Measurements from ENCODE around the gene SPOPL. TPM values are rescaled to one million over a fixed set of nuclear protein-coding genes. Genes with fewer than 3 reads are reported as not detected.

SPOPL gene
- polyA plus RNA-seq, 1 donor from 2014 or later, result 16.4 TPM

- no peak overlapping the region for H3K4me3 ChIP-seq (ENCODE audit: low read length)
- no peak overlapping the region for H2AFZ ChIP-seq (ENCODE audit: low read depth, low read length)
- H3K27me3 ChIP-seq (ENCODE audit: insufficient read depth, low read depth, low read length), result no peaks in the 10 kb centered on the region
- no peaks in the 10 kb centered on the region for H3K9me2 ChIP-seq (ENCODE audit: insufficient read depth, low read length)
- H3K4me2 ChIP-seq (ENCODE audit: low read length), result no peak overlapping the region
- H3K36me3 ChIP-seq (ENCODE audit: insufficient read depth, low read length), result no peaks in the 10 kb centered on the region
- H3K27ac ChIP-seq (ENCODE audit: low read length), result no peak overlapping the region
- H3K9me3 ChIP-seq (ENCODE audit: low read length), result no peaks in the 10 kb centered on the region
- no peak overlapping the region for H3K9ac ChIP-seq (ENCODE audit: low read length)
- H3F3A ChIP-seq (ENCODE audit: insufficient read depth, low read length, poor library complexity, severe bottlenecking), result no peaks in the 10 kb centered on the region
- no peaks in the 10 kb centered on the region for H3K79me2 ChIP-seq (replicated peaks; ENCODE audit: insufficient read depth, low read length)
- H4K20me1 ChIP-seq (ENCODE audit: insufficient read depth), result no peaks in the 10 kb centered on the region
- TF ChIP-seq REST (IDR thresholded peaks at IDR 0.05; ENCODE audit: borderline replicate concordance) (no peak), TAF1 (IDR thresholded peaks at IDR 0.05; ENCODE audit: low read depth) (no peak), EP300 (conservative IDR thresholded peaks at IDR 0.05; ENCODE audit: poor library complexity, severe bottlenecking) (no peak), MXI1 (conservative IDR thresholded peaks at IDR 0.05; ENCODE audit: poor library complexity, severe bottlenecking) (no peak)
These were observed 94.8 kb downstream of the SPOPL start for GRCh38 chr2:138596403-138596802.

GRCh38 chr2:138600732-138601457 is 99.3 kb downstream of the SPOPL start:
- no peaks in the 10 kb centered on the region for H3K9me3 ChIP-seq (ENCODE audit: low read length)
- TF ChIP-seq POLR2AphosphoS5 (IDR thresholded peaks at IDR 0.05), result no peak
- TF ChIP-seq TAF1 (IDR thresholded peaks at IDR 0.05; ENCODE audit: low read depth), result no peak
- TF ChIP-seq EZH2 (IDR thresholded peaks at IDR 0.05; ENCODE audit: borderline replicate concordance, insufficient read depth, low read length, poor library complexity, severe bottlenecking), result no peak
- TF ChIP-seq RAD21 (conservative IDR thresholded peaks at IDR 0.05), result no peak
- TF ChIP-seq EP300 (conservative IDR thresholded peaks at IDR 0.05; ENCODE audit: poor library complexity, severe bottlenecking), result no peak
- no peak for TF ChIP-seq REST (IDR thresholded peaks at IDR 0.05; ENCODE audit: borderline replicate concordance)
- TF ChIP-seq SMC3 (conservative IDR thresholded peaks at IDR 0.05; ENCODE audit: poor library complexity), result no peak
- TF ChIP-seq MXI1 (conservative IDR thresholded peaks at IDR 0.05; ENCODE audit: poor library complexity, severe bottlenecking), result no peak
- TF ChIP-seq CTCF (IDR thresholded peaks at IDR 0.05; ENCODE audit: poor library complexity, severe bottlenecking), result no peak
- H2AFZ ChIP-seq (ENCODE audit: low read depth, low read length), result no peak overlapping the region
- H3K27ac ChIP-seq (ENCODE audit: low read length), result no peak overlapping the region
- no peaks in the 10 kb centered on the region for H3F3A ChIP-seq (ENCODE audit: insufficient read depth, low read length, poor library complexity, severe bottlenecking)
- H4K20me1 ChIP-seq (ENCODE audit: insufficient read depth), result no peaks in the 10 kb centered on the region
- no peak overlapping the region for H3K4me3 ChIP-seq (ENCODE audit: low read length)
- no peaks in the 10 kb centered on the region for H3K9me2 ChIP-seq (ENCODE audit: insufficient read depth, low read length)
- no peaks in the 10 kb centered on the region for H3K27me3 ChIP-seq (ENCODE audit: insufficient read depth, low read depth, low read length)
- H3K79me2 ChIP-seq (replicated peaks; ENCODE audit: insufficient read depth, low read length), result no peaks in the 10 kb centered on the region
- H3K4me2 ChIP-seq (ENCODE audit: low read length), result no peak overlapping the region
- no peak overlapping the region for H3K9ac ChIP-seq (ENCODE audit: low read length)
- H3K36me3 ChIP-seq (ENCODE audit: insufficient read depth, low read length), result no peaks in the 10 kb centered on the region
